GM12891 (cell line): ENCODE measurements around the gene MTCL1.

Experiments used
- POLR2A ChIP-seq: IDR thresholded peaks from 2 replicates; pipeline ENCODE4 v1.6.1; 2011; ENCODE audit warnings: low read depth, low read length, control low read depth
- SPI1 ChIP-seq: IDR thresholded peaks from 2 replicates; pipeline ENCODE4 v1.6.1; 2011; ENCODE audit warnings: low read depth, low read length, control low read depth

DNA sequence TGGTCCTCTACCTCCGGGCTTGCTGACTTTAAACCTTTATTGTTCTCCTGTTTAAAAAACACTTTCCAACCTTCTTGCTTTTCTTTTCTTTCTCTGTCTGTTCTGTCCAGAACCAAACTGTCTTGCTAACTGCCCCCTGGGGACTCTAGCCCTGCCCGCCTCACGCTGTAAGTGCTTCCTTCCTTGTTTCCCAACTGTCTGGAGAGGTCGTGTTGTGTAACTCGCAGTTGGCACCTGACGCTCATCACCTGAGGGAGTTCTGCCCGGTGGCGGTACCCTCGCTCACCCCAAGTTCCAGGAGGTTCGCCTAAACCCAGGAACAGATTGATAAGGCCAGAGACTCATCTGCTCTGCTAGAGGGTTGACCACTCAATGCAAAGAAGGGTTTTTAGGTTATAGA is 123.4 kb downstream of the MTCL1 start:
- TF ChIP-seq POLR2A = no peak
- no peak for TF ChIP-seq SPI1
